H54 (cell line): Measurements from ENCODE around the gene CCDC175.

ENCODE experiments used
- DNase-seq: peaks from one replicate; pipeline ENCODE4 v3.0.0; 2011; ENCODE audit warnings: low spot score, mixed read lengths; ENCODE audit not compliant: insufficient read length
- FAIRE-seq: peaks from 3 replicates; lab custom pipeline; 2011; peaks lifted over from hg19 to GRCh38; lab: Jason Lieb, UNC
- POLR2A ChIP-seq: IDR thresholded peaks from 2 replicates; pipeline ENCODE4 v1.6.1; 2011; ENCODE audit warnings: low read depth, mild to moderate bottlenecking, low read length

The CCDC175 gene

GRCh38 chr14:59576332-59577294, at the start of gene CCDC175:
Gene CCDC175, minus strand, starts transcription at chr14:59576812. Its CDS starts 37 bp downstream, at chr14:59576775.
- no peak for TF ChIP-seq POLR2A
- DNase-seq (peak; percentile 42), FAIRE-seq (no peak)

DNA sequence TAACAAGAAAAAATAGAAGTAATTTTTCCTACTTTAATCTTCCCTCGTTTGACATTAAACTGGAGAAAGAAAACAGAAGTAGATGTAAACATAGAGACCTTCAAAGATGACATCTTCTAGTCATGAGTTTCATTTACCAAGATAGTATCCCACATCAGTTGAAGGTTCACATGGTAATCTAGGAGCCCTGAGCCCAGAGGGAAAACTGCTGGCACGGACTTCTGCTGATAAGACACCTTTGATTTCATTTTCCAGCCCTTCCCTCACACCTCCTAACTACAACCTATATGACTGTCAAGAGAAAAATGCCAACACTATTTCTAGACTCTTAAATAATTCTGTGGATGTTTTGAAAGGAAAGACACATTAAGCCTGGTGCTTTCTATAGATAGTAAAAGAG, 46.0 kb upstream of the CCDC175 start:
- TF ChIP-seq POLR2A, result no peak
- FAIRE-seq (no peak), DNase-seq (no peak)

DNA sequence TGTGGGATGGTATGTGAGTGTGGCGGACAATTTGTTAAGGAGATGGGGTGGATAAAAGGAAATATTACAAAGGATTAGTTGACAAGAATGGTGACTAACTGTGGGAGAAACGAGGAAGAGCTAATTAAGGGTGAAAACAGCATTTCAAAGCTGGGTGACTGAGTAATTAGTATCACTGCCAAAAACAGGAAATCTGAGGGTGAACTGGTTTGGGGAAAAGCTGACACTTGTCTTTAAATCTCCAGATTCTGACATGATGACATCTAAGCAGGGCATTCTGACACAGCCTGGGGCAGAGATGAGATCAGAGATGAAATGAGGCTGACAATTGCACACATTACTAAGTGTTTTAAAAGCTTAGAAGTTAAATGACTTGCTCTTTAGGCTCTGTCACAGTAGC, 42.4 kb upstream of the CCDC175 start:
- no peak for FAIRE-seq
- no peak for DNase-seq
- no peak for TF ChIP-seq POLR2A

DNA sequence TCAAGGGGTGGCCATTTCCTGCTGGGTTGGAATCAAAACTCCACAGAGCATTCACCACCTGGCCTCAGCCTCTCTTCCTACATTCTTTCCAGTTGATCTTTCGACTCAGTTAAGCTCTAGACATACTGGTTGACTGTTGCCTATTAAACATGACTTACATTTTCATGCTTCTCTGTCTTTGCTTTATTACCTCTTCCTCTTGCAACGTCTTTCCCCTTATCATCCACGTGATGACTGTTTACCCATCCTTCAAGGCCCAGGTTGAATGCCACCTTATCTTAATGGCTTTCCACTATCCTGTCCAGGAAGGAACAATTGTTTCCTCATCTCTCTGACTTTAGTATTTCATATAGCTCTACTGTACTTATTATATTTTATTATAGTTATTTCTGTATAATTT, 24.4 kb upstream of the CCDC175 start:
- TF ChIP-seq POLR2A, result no peak
- DNase-seq, result no peak
- FAIRE-seq, result no peak

GRCh38 chr14:59600211-59600945, 23.8 kb upstream of the CCDC175 start:
- TF ChIP-seq POLR2A, result no peak

DNA sequence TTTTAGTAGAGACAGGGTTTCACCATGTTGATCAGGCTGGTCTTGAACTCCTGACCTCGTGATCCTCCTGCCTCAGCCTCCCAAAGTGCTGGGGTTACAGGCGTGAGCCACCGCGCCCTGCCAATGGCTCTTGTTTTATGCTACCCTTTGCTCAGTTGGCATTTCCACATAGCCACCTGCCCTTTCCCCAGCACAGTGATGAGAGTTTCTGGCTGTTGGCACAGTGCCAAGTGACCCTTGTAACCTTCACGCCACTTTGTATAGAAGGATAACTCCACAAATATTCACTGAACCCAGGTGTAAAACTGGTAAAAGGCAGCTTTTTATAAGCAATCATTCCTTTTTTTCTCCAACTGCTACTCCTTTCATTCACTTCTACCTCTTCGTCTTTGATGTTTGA, 18.5 kb upstream of the CCDC175 start:
- DNase-seq (no peak), FAIRE-seq (no peak)
- no peak for TF ChIP-seq POLR2A

More at GRCh38 chr14:59600211-59600945, 23.8 kb upstream of the CCDC175 start:
- no peak for FAIRE-seq
- DNase-seq, result no peak

GRCh38 chr14:59591641-59592370, 15.2 kb upstream of the CCDC175 start:
- TF ChIP-seq POLR2A, result no peak
- DNase-seq (no peak), FAIRE-seq (no peak)

DNA sequence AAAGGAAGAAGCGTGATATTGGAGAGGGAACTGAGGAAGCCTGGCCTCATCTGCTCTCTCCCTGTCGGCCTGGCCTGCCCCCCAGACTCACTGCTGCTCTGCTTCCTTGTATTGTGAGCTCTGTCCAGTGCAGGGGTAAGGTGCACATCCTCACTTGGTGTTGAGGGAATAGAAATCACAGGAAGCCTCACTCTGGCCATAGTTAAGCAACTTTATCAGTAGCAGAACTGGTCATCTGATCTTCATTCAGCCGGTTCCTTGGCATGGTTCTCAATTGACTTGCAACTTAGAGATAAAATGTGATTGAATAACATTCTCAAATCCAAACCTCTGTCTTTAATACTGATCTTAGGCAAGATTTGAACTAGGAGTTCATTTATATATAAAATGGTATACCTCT, 11.5 kb upstream of the CCDC175 start:
- FAIRE-seq, result no peak
- no peak for DNase-seq
- TF ChIP-seq POLR2A, result no peak

- DNase-seq (no peak), FAIRE-seq (no peak)
- TF ChIP-seq POLR2A, result no peak
These were observed 9.4 kb upstream of the CCDC175 start for GRCh38 chr14:59585891-59586554.

GRCh38 chr14:59583755-59584154, 7.1 kb upstream of the CCDC175 start:
- FAIRE-seq (no peak), DNase-seq (peak; percentile 19)
- no peak for TF ChIP-seq POLR2A

DNA sequence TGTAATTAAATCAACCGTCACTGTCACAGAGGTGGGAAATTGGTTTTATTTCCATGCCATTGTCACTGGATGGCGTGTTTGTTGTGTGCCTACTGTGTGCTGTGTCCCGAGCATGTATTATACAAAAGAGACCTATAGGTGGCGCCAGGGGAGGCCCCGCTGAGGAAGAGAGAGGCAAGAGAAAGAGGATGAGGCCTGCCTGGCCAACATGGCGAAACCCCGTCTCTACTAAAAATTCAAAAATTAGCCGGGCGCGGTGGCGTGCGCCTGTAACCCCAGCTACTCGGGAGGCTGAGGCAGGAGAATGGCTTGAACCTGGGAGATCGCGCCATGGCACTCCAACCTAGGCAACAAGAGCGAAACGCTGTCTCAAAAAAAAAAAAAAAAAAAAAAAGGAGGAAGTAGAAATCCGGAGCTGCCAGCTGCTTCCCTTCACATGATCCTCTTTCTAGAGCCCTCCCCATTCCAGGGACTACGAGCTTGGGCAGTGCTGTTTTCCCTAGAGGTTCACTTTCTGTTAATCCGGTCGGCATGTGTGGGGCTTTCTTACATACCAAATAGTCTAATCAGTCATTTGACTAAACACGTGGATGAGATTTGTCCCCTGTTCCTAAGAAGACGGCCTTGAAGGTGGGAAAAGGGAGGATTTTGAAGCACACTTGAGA, 6.4 kb upstream of the CCDC175 start:
- no peak for DNase-seq
- no peak for FAIRE-seq
- no peak for TF ChIP-seq POLR2A

- FAIRE-seq (no peak), DNase-seq (no peak)
- TF ChIP-seq POLR2A, result no peak
These were observed 5.5 kb upstream of the CCDC175 start for GRCh38 chr14:59582161-59582560.

DNA sequence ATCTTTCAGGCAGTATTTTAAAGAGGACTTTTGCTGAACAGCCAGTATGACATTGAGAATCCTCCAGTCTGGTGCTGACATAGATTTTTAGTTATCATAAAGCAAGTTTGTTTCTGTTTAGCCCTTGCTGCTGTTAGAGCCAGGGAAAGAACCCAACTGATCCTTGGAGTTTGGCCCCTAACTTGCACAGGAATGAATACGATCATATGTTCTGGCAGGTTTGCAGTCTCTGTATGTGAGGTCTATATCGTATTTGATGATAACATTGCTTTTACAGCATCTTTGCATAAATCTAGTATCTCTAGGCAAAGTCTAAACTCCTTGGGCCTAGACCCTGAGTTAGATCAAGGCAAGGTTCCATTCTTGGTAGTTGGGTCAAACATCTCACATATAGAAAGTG, 4.3 kb upstream of the CCDC175 start:
- FAIRE-seq (no peak), DNase-seq (no peak)
- no peak for TF ChIP-seq POLR2A
